Mesendoderm (in vitro differentiated cells): ENCODE results near the gene MYO15B.
A peak's percentile ranks its signal among the peaks of the same experiment; 100 is the strongest.

ENCODE experiments used
- DNase-seq: peaks from one replicate; pipeline ENCODE4 v3.0.0; 2013
- H2AK5ac ChIP-seq: 2 replicates; pipeline ENCODE4 v1.6.1; 2013; ENCODE audit warnings: low read length, inconsistent platforms
- H2BK120ac ChIP-seq: 2 replicates; pipeline ENCODE4 v1.6.1; 2013; ENCODE audit warnings: low read depth, mild to moderate bottlenecking, low read length, moderate library complexity, mixed read lengths
- H2BK15ac ChIP-seq: replicated peaks from 2 replicates; pipeline ENCODE4 v1.6.1; 2013; ENCODE audit warnings: low read depth, mild to moderate bottlenecking, moderate library complexity
- H2BK5ac ChIP-seq: 2 replicates; pipeline ENCODE4 v1.6.1; 2013; ENCODE audit warnings: low read length, inconsistent platforms
- H3K18ac ChIP-seq: 2 replicates; pipeline ENCODE4 v1.6.1; 2013; ENCODE audit warnings: mild to moderate bottlenecking, low read length, mixed read lengths
- H3K23ac ChIP-seq: one replicate; pipeline ENCODE4 v1.6.1; 2013; ENCODE audit warnings: low read length
- H3K27ac ChIP-seq: 2 replicates; pipeline ENCODE4 v1.5.1; 2013; ENCODE audit warnings: low read depth, mild to moderate bottlenecking, inconsistent platforms, low read length, moderate library complexity
- H3K27me3 ChIP-seq: 2 replicates; pipeline ENCODE4 v1.6.1; 2013; ENCODE audit warnings: low read length, control low read depth, mild to moderate bottlenecking, inconsistent platforms; ENCODE audit not compliant: insufficient read depth, poor library complexity
- H3K36me3 ChIP-seq: 2 replicates; pipeline ENCODE4 v1.6.1; 2013; ENCODE audit warnings: low read length, inconsistent platforms; ENCODE audit not compliant: control insufficient read depth, insufficient read depth
- H3K4ac ChIP-seq: one replicate; pipeline ENCODE4 v1.6.1; 2013; ENCODE audit warnings: low read depth, mild to moderate bottlenecking, low read length, moderate library complexity
- H3K4me1 ChIP-seq: 2 replicates; pipeline ENCODE4 v1.6.1; 2013; ENCODE audit warnings: low read depth, low read length, inconsistent platforms; ENCODE audit not compliant: control insufficient read depth
- H3K4me2 ChIP-seq: 2 replicates; pipeline ENCODE4 v1.6.1; 2013; ENCODE audit warnings: low read length
- H3K4me3 ChIP-seq: 2 replicates; pipeline ENCODE4 v1.5.1; 2013; ENCODE audit warnings: mild to moderate bottlenecking, low read length
- H3K56ac ChIP-seq: one replicate; pipeline ENCODE4 v1.6.1; 2013; ENCODE audit warnings: low read length
- H3K79me1 ChIP-seq: 2 replicates; pipeline ENCODE4 v1.6.1; 2013; ENCODE audit warnings: low read length, inconsistent platforms
- H3K79me2 ChIP-seq: 2 replicates; pipeline ENCODE4 v1.6.1; 2013; ENCODE audit warnings: mild to moderate bottlenecking, low read length; ENCODE audit not compliant: control insufficient read depth, insufficient read depth
- H3K9ac ChIP-seq: 2 replicates; pipeline ENCODE4 v1.6.1; 2013; ENCODE audit warnings: low read length, inconsistent platforms
- H4K5ac ChIP-seq: one replicate; pipeline ENCODE4 v1.6.1; 2013; ENCODE audit warnings: low read length
- H4K8ac ChIP-seq: one replicate; pipeline ENCODE4 v1.6.1; 2013; ENCODE audit warnings: low read depth, mild to moderate bottlenecking, control low read depth, low read length, moderate library complexity
- WGBS: extraction: QIAGEN DNeasy Blood & Tissue Kit; methylation state at CpG from one replicate; pipeline ENCODE4 v1.1.7; 2013; ENCODE audit warnings: low lambda C conversion rate, missing lambda C conversion rate; ENCODE audit not compliant: insufficient coverage; ENCODE audit errors: extremely low coverage; 5-methylcytosine and 5-hydroxymethylcytosine counted together

Gene MYO15B

GRCh38 chr17:75557852-75558665, 29.5 kb upstream of the MYO15B start:
- Histone ChIP-seq H3K9ac (no peak overlapping the region), H2AK5ac (no peak overlapping the region), H3K56ac (peak overlapping the region; percentile 42), H3K79me2 (no peaks in the 10 kb centered on the region), H3K79me1 (no peaks in the 10 kb centered on the region), H3K18ac (no peak overlapping the region), H3K27ac (no peak overlapping the region), H3K23ac (no peak overlapping the region), H2BK120ac (no peak overlapping the region), H3K4me1 (no peaks in the 10 kb centered on the region), H3K36me3 (no peaks in the 10 kb centered on the region), H4K5ac (no peak overlapping the region), H4K8ac (no peak overlapping the region), H3K27me3 (no peaks in the 10 kb centered on the region), H3K4me3 (no peak overlapping the region), H2BK15ac (no peak overlapping the region), H2BK5ac (no peak overlapping the region), H3K4me2 (no peak overlapping the region), H3K4ac (no peak overlapping the region)
- no CpG with 5 or more reads among the region's 18 CpGs for WGBS
- DNase-seq, result no peak

GRCh38 chr17:75558666-75559530, 28.7 kb upstream of the MYO15B start:
- Histone ChIP-seq H2AK5ac (no peak overlapping the region), H3K23ac (no peak overlapping the region), H4K8ac (no peak overlapping the region), H3K56ac (no peak overlapping the region), H3K4me2 (no peak overlapping the region), H2BK15ac (no peak overlapping the region), H3K4ac (no peak overlapping the region), H4K5ac (no peak overlapping the region), H3K36me3 (no peaks in the 10 kb centered on the region), H3K4me1 (no peaks in the 10 kb centered on the region), H2BK5ac (no peak overlapping the region), H3K9ac (no peak overlapping the region), H2BK120ac (no peak overlapping the region), H3K4me3 (no peak overlapping the region), H3K79me2 (no peaks in the 10 kb centered on the region), H3K18ac (no peak overlapping the region), H3K27me3 (no peaks in the 10 kb centered on the region), H3K27ac (no peak overlapping the region), H3K79me1 (no peaks in the 10 kb centered on the region)
- DNase-seq, result no peak
- WGBS, result no CpG with 5 or more reads among the region's 38 CpGs

- Histone ChIP-seq H3K4me3 (no peak overlapping the region), H4K8ac (no peak overlapping the region), H2AK5ac (no peak overlapping the region), H3K36me3 (no peaks in the 10 kb centered on the region), H3K27ac (no peak overlapping the region), H2BK15ac (no peak overlapping the region), H3K4ac (no peak overlapping the region), H4K5ac (no peak overlapping the region), H3K56ac (no peak overlapping the region), H3K79me1 (no peaks in the 10 kb centered on the region), H3K18ac (no peak overlapping the region), H3K4me1 (no peaks in the 10 kb centered on the region), H3K79me2 (no peaks in the 10 kb centered on the region), H3K9ac (no peak overlapping the region), H2BK120ac (no peak overlapping the region), H3K4me2 (no peak overlapping the region), H2BK5ac (no peak overlapping the region), H3K27me3 (no peaks in the 10 kb centered on the region), H3K23ac (no peak overlapping the region)
- no peak for DNase-seq
- no CpG with 5 or more reads among the region's 9 CpGs for WGBS
These were observed 27.6 kb upstream of the MYO15B start for GRCh38 chr17:75559958-75560533.

- no peak for DNase-seq
- Histone ChIP-seq H2BK5ac (no peak overlapping the region), H3K27ac (no peak overlapping the region), H2BK120ac (no peak overlapping the region), H4K5ac (no peak overlapping the region), H3K4me3 (no peak overlapping the region), H3K23ac (no peak overlapping the region), H3K27me3 (no peaks in the 10 kb centered on the region), H3K18ac (no peak overlapping the region), H3K4me2 (no peak overlapping the region), H3K36me3 (no peaks in the 10 kb centered on the region), H3K4me1 (no peaks in the 10 kb centered on the region), H3K79me2 (no peaks in the 10 kb centered on the region), H3K56ac (no peak overlapping the region), H3K4ac (no peak overlapping the region), H2BK15ac (no peak overlapping the region), H3K79me1 (no peaks in the 10 kb centered on the region), H4K8ac (no peak overlapping the region), H2AK5ac (no peak overlapping the region), H3K9ac (no peak overlapping the region)
- WGBS, result no CpG with 5 or more reads among the region's 5 CpGs
These were observed 25.5 kb upstream of the MYO15B start for GRCh38 chr17:75561927-75562603.

GRCh38 chr17:75563063-75563758, 24.4 kb upstream of the MYO15B start:
- H3K4me1 ChIP-seq, result no peaks in the 10 kb centered on the region
- no peaks in the 10 kb centered on the region for H3K79me2 ChIP-seq
- H3K18ac ChIP-seq, result no peak overlapping the region
- no peak overlapping the region for H2AK5ac ChIP-seq
- H3K79me1 ChIP-seq, result no peaks in the 10 kb centered on the region
- no peak overlapping the region for H2BK5ac ChIP-seq
- no peak overlapping the region for H4K5ac ChIP-seq
- H3K27me3 ChIP-seq, result no peaks in the 10 kb centered on the region
- H3K23ac ChIP-seq, result no peak overlapping the region
- no peak overlapping the region for H3K4me2 ChIP-seq
- no peak overlapping the region for H3K4me3 ChIP-seq
- H3K4ac ChIP-seq, result no peak overlapping the region
- H4K8ac ChIP-seq, result no peak overlapping the region
- H3K9ac ChIP-seq, result no peak overlapping the region
- no peak for DNase-seq
- no peak overlapping the region for H2BK15ac ChIP-seq
- no peaks in the 10 kb centered on the region for H3K36me3 ChIP-seq
- WGBS, result no CpG with 5 or more reads among the region's 28 CpGs
- H2BK120ac ChIP-seq, result no peak overlapping the region
- H3K56ac ChIP-seq, result no peak overlapping the region
- H3K27ac ChIP-seq, result no peak overlapping the region
